B cell (primary cell): ENCODE measurements around the gene ALDH1A2. TPM values are rescaled to one million over a fixed set of nuclear protein-coding genes. Genes with fewer than 3 reads are reported as not detected.

Experiments used
- ATAC-seq: fragments of 200-7000 bp; cut with Tn5 transposase; one replicate; pipeline ENCODE4 v1.10.0; 2021; ENCODE audit warnings: low read depth, mild to moderate bottlenecking, moderate number of reproducible peaks, moderate library complexity
- CTCF ChIA-PET: fragments of 350-600 bp; sonication (Branson Sonifier 250); formaldehyde crosslinking; loops from one replicate; lab custom pipeline; 2021; ENCODE audit warnings: antibody characterized with exemption, inconsistent platforms; lab: Charles Lee
- POLR2A ChIA-PET: fragments of 350-600 bp; sonication (Branson Sonifier 250); formaldehyde crosslinking; loops from one replicate; lab custom pipeline; 2021; ENCODE audit warnings: antibody characterized with exemption; lab: Charles Lee
- DNase-seq: peaks from one replicate; pipeline ENCODE4 v3.0.0; 2013
- H2AFZ ChIP-seq: 2 replicates; pipeline ENCODE4 v1.6.1; 2012; ENCODE audit warnings: mild to moderate bottlenecking, low read depth, low read length; ENCODE audit not compliant: insufficient read depth, poor library complexity, severe bottlenecking
- H3K27ac ChIP-seq, 2 donors: 1 replicate in 1 of 2; 2 replicates in 1 of 2; pipeline ENCODE4 v1.5.1; 2012 to 2013; ENCODE audit warnings: low read length in 2 of 2, mild to moderate bottlenecking in 2 of 2, moderate library complexity in 1 of 2
- H3K27me3 ChIP-seq, 4 experiments: fragments of 200-600 bp in 1 of 4; sonication (generic) in 1 of 4; replicated peaks in 1 of 4; 1 replicate in 2 of 4; 2 replicates in 2 of 4; pipeline versions ENCODE4 v1.6.1 to v1.7.0; 2013 to 2016; ENCODE audit warnings: low read length in 3 of 4, mild to moderate bottlenecking in 2 of 4, mixed read lengths in 1 of 4, moderate library complexity in 1 of 4; ENCODE audit not compliant: insufficient read depth in 4 of 4, control insufficient read depth in 3 of 4; ENCODE audit errors: control extremely low read depth in 1 of 4
- H3K36me3 ChIP-seq, 2 experiments: replicated peaks in 1 of 2; 1 replicate in 1 of 2; 2 replicates in 1 of 2; pipeline versions ENCODE4 v1.6.1 to v1.7.1; 2013; ENCODE audit warnings: low read length in 1 of 2; ENCODE audit not compliant: insufficient read depth in 2 of 2, control insufficient read depth in 1 of 2; ENCODE audit errors: control extremely low read depth in 1 of 2, extremely low read depth in 1 of 2
- H3K4me1 ChIP-seq, 2 donors: fragments of 200-600 bp in 1 of 2; sonication (generic) in 1 of 2; 1 replicate in 1 of 2; 2 replicates in 1 of 2; pipeline versions ENCODE4 v1.5.1 to v1.6.1; 2013 to 2017; ENCODE audit warnings: low read length in 2 of 2; ENCODE audit not compliant: control insufficient read depth in 2 of 2, insufficient read depth in 2 of 2
- H3K4me2 ChIP-seq: replicated peaks from 2 replicates; pipeline ENCODE3; 2012; ENCODE audit warnings: mild to moderate bottlenecking, low read depth, low read length; ENCODE audit not compliant: poor library complexity, severe bottlenecking
- H3K4me3 ChIP-seq, 5 experiments: fragments of 200-600 bp in 1 of 5; sonication (generic) in 1 of 5; 1 replicate in 3 of 5; 2 replicates in 2 of 5; pipeline versions ENCODE4 v1.5.1 to v1.7.0; 2011 to 2016; ENCODE audit warnings: low read length in 4 of 5, mild to moderate bottlenecking in 4 of 5, low read depth in 2 of 5, control low read depth in 1 of 5, moderate library complexity in 1 of 5; ENCODE audit not compliant: insufficient read depth in 1 of 5; ENCODE audit errors: control extremely low read depth in 1 of 5, extremely low read depth in 1 of 5
- H3K79me2 ChIP-seq: fragments of 200-600 bp; sonication (generic); one replicate; pipeline ENCODE4 v1.6.0; 2016; ENCODE audit warnings: low read length; ENCODE audit not compliant: control insufficient read depth, insufficient read depth
- H3K9ac ChIP-seq: fragments of 200-600 bp; sonication (generic); 2 replicates; pipeline ENCODE4 v1.6.1; 2017; ENCODE audit warnings: mild to moderate bottlenecking, low read length, moderate library complexity
- H3K9me3 ChIP-seq, 3 donors: one replicate each; pipeline versions ENCODE4 v1.6.1 to v1.7.1; 2013; ENCODE audit warnings: low read length in 2 of 3; ENCODE audit not compliant: control insufficient read depth in 2 of 3, insufficient read depth in 1 of 3; ENCODE audit errors: control extremely low read depth in 1 of 3
- H4K20me1 ChIP-seq: 2 replicates; pipeline ENCODE4 v1.6.0; 2012; ENCODE audit warnings: mild to moderate bottlenecking, low read length; ENCODE audit not compliant: insufficient read depth, control insufficient read depth, poor library complexity, severe bottlenecking
- H3K27ac Mint-ChIP-seq: one replicate; pipeline ENCODE4 v1.8.0; 2021; ENCODE audit warnings: mixed read lengths
- H3K27me3 Mint-ChIP-seq: one replicate; pipeline ENCODE4 v1.8.0; 2021; ENCODE audit warnings: mixed read lengths
- H3K4me1 Mint-ChIP-seq: one replicate; pipeline ENCODE4 v1.8.0; 2021; ENCODE audit warnings: mixed read lengths
- H3K4me3 Mint-ChIP-seq: one replicate; pipeline ENCODE4 v1.8.0; 2021; ENCODE audit warnings: mixed read lengths
- H3K9me3 Mint-ChIP-seq: one replicate; pipeline ENCODE4 v1.8.0; 2022; ENCODE audit warnings: mixed read lengths; ENCODE audit not compliant: insufficient read depth
- CTCF ChIP-seq: fragments of 200-600 bp; IDR thresholded peaks from one replicate; pipeline ENCODE4 v1.8.0; 2022; ENCODE audit warnings: antibody characterized with exemption, mild to moderate bottlenecking
- EZH2 ChIP-seq: IDR thresholded peaks from 2 replicates; pipeline ENCODE4 v1.6.1; 2012; ENCODE audit warnings: borderline replicate concordance, low read depth, mild to moderate bottlenecking, moderate library complexity, low read length; ENCODE audit not compliant: insufficient read depth, poor library complexity, severe bottlenecking
- WGBS: methylation state at CpG from one replicate; pipeline ENCODE4 v1.1.5; 2013; ENCODE audit warnings: missing lambda C conversion rate; ENCODE audit not compliant: insufficient coverage; 5-methylcytosine and 5-hydroxymethylcytosine counted together
- intact Hi-C: fragments of 100-400 bp; cut with micrococcal nuclease; formaldehyde crosslinking; loops from one replicate; pipeline ENCODE4 v1.10.0; 2022
- polyA plus RNA-seq: library from polyadenylated mRNA; depleted of rRNA; stranded (reverse); fragments of >200 nt; gene quantifications from 2 replicates; pipeline ENCODE4 v1.2.3, GENCODE V29; 2012
- total RNA-seq, 2 donors: library from RNA; stranded (reverse); fragments of 120-200 nt in 1 of 2; gene quantifications; 1 replicate in 1 of 2; 2 replicates in 1 of 2; pipeline versions ENCODE4 v1.2.3 to v1.2.4, GENCODE V29; 2013 to 2022

The ALDH1A2 gene
- total and polyA plus RNA-seq, 2 donors (not counting 1 experiment from before 2014, with no cell fraction given), result not detected

DNA sequence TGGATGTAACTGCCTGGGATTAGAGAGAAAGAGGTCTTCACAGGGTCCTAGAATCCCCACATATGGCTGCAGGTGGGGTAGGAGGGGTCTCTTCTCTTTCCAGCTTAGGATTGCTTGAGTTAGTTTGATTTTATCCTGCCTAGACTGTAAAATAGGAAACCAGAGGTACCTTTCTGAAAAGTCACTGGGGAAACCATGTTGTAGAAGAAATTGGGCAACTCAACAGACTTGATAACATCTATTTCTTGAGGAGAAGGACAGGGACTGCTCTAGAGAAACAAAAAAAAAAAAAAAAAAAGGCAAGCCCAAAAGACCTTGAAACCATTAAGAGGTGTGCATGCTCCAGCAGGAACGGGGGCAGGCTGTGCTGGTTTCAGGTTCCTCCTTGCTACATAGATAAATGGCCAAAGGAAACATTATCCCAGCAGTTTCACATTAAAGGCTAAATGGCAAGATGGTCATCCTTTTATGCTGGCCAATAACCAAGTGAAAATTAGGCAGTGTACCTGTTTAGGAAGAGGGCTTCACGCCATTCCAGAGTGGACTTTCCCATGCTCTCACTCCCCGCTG lies 116.1 kb downstream of the ALDH1A2 start:
- 87% methylated on average over 3 of the region's 3 CpGs for WGBS
- Histone ChIP-seq H3K4me1 (no peaks in the 10 kb centered on the region), H3K4me3 (no peak overlapping the region), H4K20me1 (no peaks in the 10 kb centered on the region), H3K27ac (no peak overlapping the region), H3K27me3 (peaks cover 0 to 2% (median 0%) of the 10 kb centered on the region in 4 experiments), H3K9ac (no peak overlapping the region), H3K4me2 (no peak overlapping the region), H3K9me3 (no peaks in the 10 kb centered on the region), H2AFZ (no peak overlapping the region), H3K79me2 (no peaks in the 10 kb centered on the region), H3K36me3 (no peaks in the 10 kb centered on the region)
- no peak overlapping the region for H3K27ac Mint-ChIP-seq
- no peak overlapping the region for H3K4me3 Mint-ChIP-seq
- ChIA-PET CTCF (no interaction called here), POLR2A (no interaction called here)
- TF ChIP-seq EZH2 (no peak), CTCF (no peak)
- H3K9me3 Mint-ChIP-seq, result no peaks in the 10 kb centered on the region
- no peaks in the 10 kb centered on the region for H3K4me1 Mint-ChIP-seq
- no peak for ATAC-seq
- intact Hi-C loops, result no loop called here
- no peak for DNase-seq
- peaks cover 17% of the 10 kb centered on the region for H3K27me3 Mint-ChIP-seq

GRCh38 chr15:57948351-57949289 lies 116.9 kb downstream of the ALDH1A2 start:
- H3K27ac ChIP-seq, result no peak overlapping the region
- H4K20me1 ChIP-seq, result no peaks in the 10 kb centered on the region
- Mint-ChIP-seq H3K27me3 (peaks cover 17% of the 10 kb centered on the region), H3K4me1 (no peaks in the 10 kb centered on the region), H3K4me3 (no peak overlapping the region), H3K9me3 (no peaks in the 10 kb centered on the region), H3K27ac (no peak overlapping the region)
- peaks cover 0 to 7% (median 0%) of the 10 kb centered on the region in 4 experiments for H3K27me3 ChIP-seq
- H3K4me3 ChIP-seq, result no peak overlapping the region
- POLR2A ChIA-PET, result no interaction called here
- no peak overlapping the region for H3K4me2 ChIP-seq
- no peak for TF ChIP-seq CTCF
- DNase-seq (no peak), ATAC-seq (no peak)
- no peaks in the 10 kb centered on the region for H3K79me2 ChIP-seq
- no peak overlapping the region for H3K9ac ChIP-seq
- H3K36me3 ChIP-seq, result no peaks in the 10 kb centered on the region
- CTCF ChIA-PET, result no interaction called here
- intact Hi-C loops, result no loop called here
- 69% methylated on average over 3 of the region's 9 CpGs for WGBS
- no peaks in the 10 kb centered on the region for H3K4me1 ChIP-seq
- no peak overlapping the region for H2AFZ ChIP-seq
- H3K9me3 ChIP-seq, result peaks cover 0 to 3% (median 0%) of the 10 kb centered on the region in 3 donors
